Mesothelial cell of epicardium (in vitro differentiated cells): ENCODE results near the gene PAK4. TPM values are rescaled to one million over a fixed set of nuclear protein-coding genes. Genes with fewer than 3 reads are reported as not detected.

Source experiments
- DNase-seq, 2 experiments: peaks; one replicate each; pipeline ENCODE4 v3.0.0; 2021; ENCODE audit warnings: low spot score in 2 of 2; ENCODE audit not compliant: unreplicated experiment in 2 of 2
- H3K27ac Mint-ChIP-seq: 2 replicates; pipeline ENCODE4 v1.8.0; 2021; ENCODE audit warnings: mixed read lengths
- H3K27me3 Mint-ChIP-seq: 2 replicates; pipeline ENCODE4 v1.8.0; 2021; ENCODE audit warnings: low read depth, mixed read lengths
- H3K36me3 Mint-ChIP-seq: 2 replicates; pipeline ENCODE4 v1.8.0; 2021; ENCODE audit warnings: mixed read lengths
- H3K4me1 Mint-ChIP-seq: 2 replicates; pipeline ENCODE4 v1.8.0; 2021; ENCODE audit warnings: mixed read lengths
- H3K4me3 Mint-ChIP-seq: 2 replicates; pipeline ENCODE4 v1.8.0; 2021; ENCODE audit warnings: mild to moderate bottlenecking, moderate library complexity, mixed read lengths
- H3K9me3 Mint-ChIP-seq: 2 replicates; pipeline ENCODE4 v1.8.0; 2021; ENCODE audit warnings: mixed read lengths
- total RNA-seq: library from RNA; stranded (reverse); gene quantifications from 3 replicates; pipeline ENCODE4 v1.2.1, GENCODE V29; 2021
- TF ChIP-seq, protein P1 (sequence below): fragments of 200-600 bp; sonication (generic); IDR thresholded peaks from one replicate; pipeline ENCODE4 v1.5.0; 2021; ENCODE audit warnings: antibody characterized with exemption; ENCODE audit not compliant: unreplicated experiment

The PAK4 gene
- total RNA-seq, 1 donor from 2014 or later, result 102 TPM

DNA sequence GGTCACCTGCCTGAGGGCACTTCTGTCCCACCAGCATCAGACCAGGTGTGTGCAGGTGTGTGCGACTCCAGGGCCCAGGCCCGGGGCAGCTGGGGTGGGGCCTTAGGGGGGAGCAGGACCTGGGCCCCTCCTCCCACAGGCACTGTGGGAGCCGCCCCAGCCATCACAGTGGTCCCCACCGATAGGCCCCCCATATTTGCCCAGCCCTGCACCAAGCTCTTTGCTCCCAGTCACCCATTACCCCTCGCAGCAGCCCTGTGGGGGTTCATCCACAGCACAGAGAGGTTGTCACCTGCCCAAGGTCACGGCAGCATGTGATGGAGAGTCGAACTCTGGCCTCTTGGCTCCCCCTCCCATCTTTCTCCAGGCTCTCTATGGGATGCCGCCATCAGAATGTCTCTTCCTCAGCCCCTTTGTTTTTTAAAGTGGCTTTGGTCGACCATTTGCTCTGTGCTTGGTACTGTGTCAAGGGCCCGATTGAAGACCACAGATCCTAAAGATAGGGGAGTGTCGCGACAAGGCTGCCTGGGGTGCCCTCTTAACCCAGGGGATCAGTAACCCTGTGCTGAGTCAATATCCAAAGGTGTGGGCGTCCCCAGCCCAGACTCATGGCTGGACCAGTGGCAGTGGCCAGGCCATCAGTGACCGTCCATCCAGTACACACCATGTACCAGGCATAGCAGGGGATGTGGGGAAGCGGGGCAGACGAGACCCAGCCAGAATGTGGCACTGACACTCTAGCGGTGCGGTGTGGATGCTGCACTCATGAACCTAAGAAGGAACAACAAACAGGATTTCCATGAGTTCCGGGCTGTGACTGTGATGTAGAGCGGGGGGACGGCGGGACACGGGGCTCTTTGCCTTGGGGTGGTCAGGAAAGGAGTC lies 42.9 kb downstream of the PAK4 start:
- no peaks in the 10 kb centered on the region for H3K27me3 Mint-ChIP-seq
- no peak overlapping the region for H3K4me3 Mint-ChIP-seq
- H3K27ac Mint-ChIP-seq, result peak overlapping the region; percentile 71
- no peaks in the 10 kb centered on the region for H3K9me3 Mint-ChIP-seq
- no peak for DNase-seq
- no peaks in the 10 kb centered on the region for H3K36me3 Mint-ChIP-seq
- TF ChIP-seq, protein P1, sequence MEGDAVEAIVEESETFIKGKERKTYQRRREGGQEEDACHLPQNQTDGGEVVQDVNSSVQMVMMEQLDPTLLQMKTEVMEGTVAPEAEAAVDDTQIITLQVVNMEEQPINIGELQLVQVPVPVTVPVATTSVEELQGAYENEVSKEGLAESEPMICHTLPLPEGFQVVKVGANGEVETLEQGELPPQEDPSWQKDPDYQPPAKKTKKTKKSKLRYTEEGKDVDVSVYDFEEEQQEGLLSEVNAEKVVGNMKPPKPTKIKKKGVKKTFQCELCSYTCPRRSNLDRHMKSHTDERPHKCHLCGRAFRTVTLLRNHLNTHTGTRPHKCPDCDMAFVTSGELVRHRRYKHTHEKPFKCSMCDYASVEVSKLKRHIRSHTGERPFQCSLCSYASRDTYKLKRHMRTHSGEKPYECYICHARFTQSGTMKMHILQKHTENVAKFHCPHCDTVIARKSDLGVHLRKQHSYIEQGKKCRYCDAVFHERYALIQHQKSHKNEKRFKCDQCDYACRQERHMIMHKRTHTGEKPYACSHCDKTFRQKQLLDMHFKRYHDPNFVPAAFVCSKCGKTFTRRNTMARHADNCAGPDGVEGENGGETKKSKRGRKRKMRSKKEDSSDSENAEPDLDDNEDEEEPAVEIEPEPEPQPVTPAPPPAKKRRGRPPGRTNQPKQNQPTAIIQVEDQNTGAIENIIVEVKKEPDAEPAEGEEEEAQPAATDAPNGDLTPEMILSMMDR, result no peak
- H3K4me1 Mint-ChIP-seq, result peaks cover 14% of the 10 kb centered on the region

DNA sequence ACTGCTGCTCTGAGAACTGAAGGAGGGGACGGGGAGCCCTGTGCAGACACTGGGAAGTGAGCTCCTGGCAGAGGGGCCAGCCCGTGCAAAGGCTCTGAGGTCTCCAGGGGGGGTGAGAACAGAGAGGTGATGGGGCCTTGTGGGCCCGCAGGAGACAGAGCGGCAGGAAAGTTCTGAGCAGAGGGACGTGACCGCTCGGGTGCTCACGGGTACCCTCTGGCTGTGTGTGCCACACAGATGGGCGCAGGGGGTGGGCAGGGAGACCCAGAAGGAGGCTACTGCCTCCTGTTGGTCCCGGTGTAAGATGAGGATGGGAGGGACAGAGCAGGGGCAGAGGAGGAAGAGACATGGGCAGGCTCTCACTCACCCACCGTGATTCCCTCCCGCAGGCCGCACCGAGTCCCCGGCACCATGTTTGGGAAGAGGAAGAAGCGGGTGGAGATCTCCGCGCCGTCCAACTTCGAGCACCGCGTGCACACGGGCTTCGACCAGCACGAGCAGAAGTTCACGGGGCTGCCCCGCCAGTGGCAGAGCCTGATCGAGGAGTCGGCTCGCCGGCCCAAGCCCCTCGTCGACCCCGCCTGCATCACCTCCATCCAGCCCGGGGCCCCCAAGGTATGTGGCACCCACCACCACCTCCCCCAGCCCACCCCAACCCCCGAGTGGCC lies 43.7 kb downstream of the PAK4 start:
- Mint-ChIP-seq H3K27me3 (no peaks in the 10 kb centered on the region), H3K4me3 (no peak overlapping the region), H3K4me1 (peaks cover 14% of the 10 kb centered on the region), H3K9me3 (no peaks in the 10 kb centered on the region), H3K27ac (peak overlapping the region; percentile 71), H3K36me3 (no peaks in the 10 kb centered on the region)
- TF ChIP-seq, protein P1, result no peak
- DNase-seq, result no peak

DNA sequence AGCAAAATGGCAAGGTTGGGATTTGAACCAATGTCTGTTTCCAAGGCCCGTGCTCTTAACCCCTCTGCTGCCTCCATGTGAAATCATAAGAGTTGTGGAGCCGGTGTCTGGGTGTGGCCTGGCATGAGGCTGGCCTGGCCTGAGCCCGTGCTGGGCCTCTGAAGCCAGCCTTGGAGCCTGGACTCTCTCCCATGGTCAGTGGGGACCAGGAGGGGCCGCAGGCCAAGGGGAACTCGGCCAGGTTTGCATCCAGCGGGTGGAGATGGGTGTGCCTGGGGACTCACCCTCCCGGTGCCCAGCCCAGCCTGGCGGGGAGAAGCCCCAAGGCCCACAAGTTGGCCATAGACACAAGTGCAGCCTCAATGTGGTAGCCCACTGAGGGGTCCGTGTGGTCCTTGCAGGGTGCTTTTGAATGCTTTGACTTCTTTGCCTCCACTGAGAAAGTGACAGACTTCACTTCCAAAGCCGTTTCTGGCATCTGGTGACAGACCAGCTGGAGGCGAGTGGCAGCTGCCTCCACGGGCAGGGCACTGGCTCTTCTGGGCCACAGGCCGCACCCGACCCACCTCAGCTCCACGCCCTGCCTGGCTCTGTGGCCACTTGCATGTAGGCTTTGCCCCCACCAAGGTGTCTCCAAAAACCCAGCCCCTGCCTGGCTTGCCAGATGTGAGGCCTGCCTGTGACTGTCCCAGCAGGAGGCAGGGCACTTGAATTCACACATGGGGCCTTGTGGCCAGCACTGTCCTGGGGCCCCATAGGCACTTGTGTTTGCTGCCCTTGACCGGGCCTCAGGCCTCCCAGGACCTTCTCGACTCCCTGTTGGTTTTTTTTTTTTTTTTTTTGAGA lies 45.0 kb downstream of the PAK4 start:
- Mint-ChIP-seq H3K36me3 (peaks cover 1% of the 10 kb centered on the region), H3K27ac (no peak overlapping the region), H3K4me3 (no peak overlapping the region), H3K27me3 (no peaks in the 10 kb centered on the region), H3K4me1 (peaks cover 14% of the 10 kb centered on the region), H3K9me3 (no peaks in the 10 kb centered on the region)
- TF ChIP-seq, protein P1, result no peak
- no peak for DNase-seq

DNA sequence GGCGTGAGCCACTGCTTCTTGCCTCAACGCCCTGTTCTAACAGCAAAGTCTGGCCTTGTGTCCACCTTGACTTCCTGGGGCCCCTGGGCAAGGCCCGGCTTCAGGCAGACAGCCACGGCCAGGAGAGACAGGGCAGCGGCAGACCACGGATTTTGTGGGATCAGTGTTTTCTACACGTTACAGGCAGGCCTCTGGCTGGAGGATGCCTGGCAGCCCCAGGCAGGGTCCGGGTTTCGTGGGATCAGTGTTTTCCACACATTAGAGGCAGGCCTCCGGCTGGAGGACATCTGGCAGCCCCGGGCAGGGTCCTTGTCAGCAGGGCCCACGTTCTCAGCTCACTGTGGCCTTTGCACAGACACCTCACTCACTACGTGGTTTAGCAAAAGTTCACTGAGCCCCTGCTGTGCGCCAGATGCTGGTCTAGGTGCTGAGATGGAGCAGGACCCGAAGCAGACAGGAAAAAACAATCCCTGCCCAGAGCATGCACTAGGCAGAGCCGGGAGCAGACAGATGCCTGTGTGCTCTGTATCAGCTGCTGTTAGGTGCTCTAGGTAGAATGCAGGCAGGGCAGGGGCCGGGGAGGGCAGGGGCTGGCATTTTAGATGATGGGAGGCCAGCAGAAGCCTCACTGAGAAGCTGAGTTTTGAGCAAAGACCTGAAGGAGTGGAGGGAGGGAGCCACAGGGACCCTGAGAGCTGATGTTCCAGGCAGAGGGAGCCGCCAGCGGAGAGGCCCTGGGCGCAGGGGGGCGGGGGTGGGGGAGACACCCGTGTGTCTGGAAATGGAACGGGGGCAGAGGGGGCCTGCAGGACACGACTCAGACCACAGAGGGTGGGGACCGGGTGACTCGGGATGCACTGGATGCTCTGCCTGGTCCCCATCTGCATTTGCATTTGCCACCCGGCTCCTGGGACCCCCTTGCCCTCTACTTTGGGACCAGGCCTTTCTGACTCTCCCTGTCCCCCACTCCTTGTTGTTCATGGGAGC lies 46.2 kb downstream of the PAK4 start:
- no peak for DNase-seq
- Mint-ChIP-seq H3K27ac (peak overlapping the region; percentile 81), H3K36me3 (peaks cover 5% of the 10 kb centered on the region), H3K27me3 (no peaks in the 10 kb centered on the region), H3K4me3 (no peak overlapping the region), H3K4me1 (peaks cover 17% of the 10 kb centered on the region), H3K9me3 (no peaks in the 10 kb centered on the region)
- TF ChIP-seq, protein P1, result no peak
